ACHN (cell line): ENCODE measurements around the gene MRPL49.
"Not testable (repeated sequence)": the region's sequence is repeated elsewhere in the genome, so short reads cannot be mapped to it uniquely, and the experiment has no call there.

ENCODE experiments used
- DNase-seq: peaks from one replicate; pipeline ENCODE4 v3.0.0-alpha.2; 2015
- in situ Hi-C: cut with HindIII; loops from 2 replicates; pipeline ENCODE4 v1.10.0; 2017; ENCODE audit warnings: low sequenced_read_pairs, low pct_ligation_motif_present, low pct_unique_long_range_greater_than_20kb

MRPL49 gene

GRCh38 chr11:65115361-65116082 lies 6.6 kb upstream of the MRPL49 start:
- DNase-seq: no peak
- in situ Hi-C loops: no loop called here

DNA sequence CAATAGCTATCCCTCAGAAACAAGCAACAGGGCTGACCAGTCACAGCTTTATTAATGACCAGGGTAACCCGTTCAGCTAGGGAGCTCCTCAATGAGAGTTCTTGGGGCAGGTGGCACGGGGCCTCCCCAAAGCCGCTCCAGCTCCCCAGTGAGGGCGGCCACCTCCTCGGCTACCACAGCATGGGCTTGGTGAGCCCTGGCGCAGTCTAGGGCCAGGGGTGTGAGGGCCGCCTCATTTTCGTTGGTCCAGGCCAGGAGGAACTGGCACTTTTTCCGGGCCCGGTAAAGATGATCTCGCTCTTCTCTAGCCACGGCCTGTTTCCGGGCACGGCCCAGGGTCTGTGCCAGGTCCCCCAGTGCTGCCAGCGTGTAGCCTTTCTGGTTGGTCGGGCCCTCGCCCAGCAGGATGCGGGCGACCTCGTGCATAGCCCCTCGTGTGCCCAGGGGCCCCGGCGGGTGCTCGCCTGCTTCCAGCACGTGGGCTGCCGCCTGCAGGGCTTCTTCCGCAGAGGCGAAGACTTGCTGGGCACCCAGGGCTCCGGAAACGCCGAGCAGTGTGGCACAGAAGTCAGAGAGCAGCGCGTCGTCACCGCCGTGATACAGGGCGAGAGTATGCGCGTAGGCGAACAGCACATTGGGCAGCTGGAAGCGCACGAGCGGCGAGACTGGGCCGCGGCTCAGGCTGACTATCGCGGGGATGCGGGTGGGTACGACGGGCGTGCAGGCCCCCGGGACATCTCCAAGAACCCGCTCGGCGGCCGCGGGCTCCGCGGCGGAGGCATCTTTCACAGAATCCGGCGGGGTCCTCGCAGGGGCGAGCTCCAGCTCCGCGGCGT lies 5.5 kb upstream of the MRPL49 start:
- in situ Hi-C loops: no loop called here
- DNase-seq: peak; percentile 22

- peak; percentile 97 for DNase-seq
- in situ Hi-C loops: no loop called here
Measured at GRCh38 chr11:65117206-65118096, 4.7 kb upstream of the MRPL49 start, which contains the start of gene ZNHIT2. Gene ZNHIT2 (minus strand): TSS chr11:65117701. CDS start chr11:65117653, 48 bp downstream.

- DNase-seq: no peak
- in situ Hi-C loops: no loop called here
Measured at GRCh38 chr11:65118097-65118837, 3.9 kb upstream of the MRPL49 start.

DNA sequence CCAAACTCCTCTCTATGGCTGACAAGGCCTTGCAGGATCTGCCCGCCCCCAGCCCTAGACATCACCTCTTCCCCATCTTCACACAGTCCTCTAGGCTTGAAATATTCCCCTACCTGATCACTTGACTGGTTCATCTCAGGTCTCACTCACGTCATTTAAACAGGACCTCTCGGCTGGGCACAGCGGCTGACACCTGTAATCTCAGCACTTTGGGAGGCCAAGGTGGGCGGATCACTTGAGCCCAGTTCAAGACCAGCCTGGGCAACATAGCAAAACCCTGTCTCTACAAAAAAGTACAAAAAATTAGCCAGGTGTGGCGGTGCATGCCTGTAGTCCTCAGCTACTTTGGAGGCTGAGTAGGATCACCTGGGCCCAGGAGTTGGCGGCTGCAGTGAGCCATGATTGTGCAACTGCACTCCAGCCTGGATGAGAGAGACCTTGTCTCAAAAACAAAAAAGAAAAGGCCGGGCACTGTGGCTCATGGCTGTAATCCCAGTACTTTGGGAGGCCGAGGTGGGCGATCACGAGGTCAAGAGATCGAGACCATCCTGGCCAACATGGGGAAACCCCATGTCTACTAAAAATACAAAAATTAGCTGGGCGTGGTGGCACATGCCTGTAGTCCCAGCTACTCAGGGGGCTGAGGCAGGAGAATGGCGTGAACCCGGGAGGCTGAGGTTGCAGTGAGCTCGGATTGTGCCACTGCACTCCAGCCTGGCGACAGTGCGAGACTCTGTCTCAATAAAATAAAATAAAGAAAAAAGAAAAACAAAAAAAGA lies 3.0 kb upstream of the MRPL49 start:
- in situ Hi-C loops, DNase-seq: not testable (repeated sequence)

GRCh38 chr11:65119670-65119995 lies 2.5 kb upstream of the MRPL49 start:
- in situ Hi-C loops: no loop called here
- DNase-seq: no peak

GRCh38 chr11:65120831-65121230 lies 1.3 kb upstream of the MRPL49 start:
- in situ Hi-C loops: no loop called here
- no peak for DNase-seq

GRCh38 chr11:65121447-65121864 lies 665 bp upstream of the MRPL49 start:
- in situ Hi-C loops: no loop called here

GRCh38 chr11:65124480-65125196 lies 2.5 kb downstream of the MRPL49 start:
- in situ Hi-C loops: no loop called here
- no peak for DNase-seq

More at GRCh38 chr11:65121447-65121864, 665 bp upstream of the MRPL49 start:
- DNase-seq: no peak

- in situ Hi-C loops: no loop called here
- DNase-seq: no peak
Measured at GRCh38 chr11:65125197-65126056, 3.3 kb downstream of the MRPL49 start.

DNA sequence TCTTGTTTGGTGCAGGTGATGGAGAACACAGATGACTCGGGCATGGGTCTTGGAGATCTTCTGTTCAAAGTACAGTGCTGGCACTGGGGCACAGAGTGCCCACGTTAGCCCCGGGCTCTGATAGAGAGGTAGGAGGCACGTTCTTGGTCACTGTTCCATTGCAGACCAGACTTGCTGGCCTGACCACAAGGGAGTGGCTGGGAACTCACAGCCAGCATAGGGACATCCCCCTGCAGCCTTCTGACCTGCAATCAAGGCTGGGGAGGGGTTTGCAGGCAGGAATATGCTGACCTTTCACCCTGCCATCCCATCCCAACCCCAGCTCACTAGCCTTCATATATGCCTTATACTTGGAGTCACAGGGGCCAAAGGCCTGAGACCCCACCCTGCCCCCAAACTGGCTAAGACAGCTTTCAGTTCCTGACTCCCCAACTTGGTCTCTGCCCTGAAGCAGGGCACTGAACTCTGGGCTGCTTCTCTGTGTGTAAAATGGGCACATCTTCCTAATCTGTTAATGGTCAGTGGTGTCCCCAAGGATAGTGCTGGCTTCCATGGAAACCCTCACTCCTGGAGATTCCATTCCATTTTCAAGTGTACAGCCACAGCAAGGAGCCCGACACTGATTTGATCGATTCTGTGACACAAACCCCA lies 4.6 kb downstream of the MRPL49 start:
- in situ Hi-C loops: no loop called here
- DNase-seq: no peak

DNA sequence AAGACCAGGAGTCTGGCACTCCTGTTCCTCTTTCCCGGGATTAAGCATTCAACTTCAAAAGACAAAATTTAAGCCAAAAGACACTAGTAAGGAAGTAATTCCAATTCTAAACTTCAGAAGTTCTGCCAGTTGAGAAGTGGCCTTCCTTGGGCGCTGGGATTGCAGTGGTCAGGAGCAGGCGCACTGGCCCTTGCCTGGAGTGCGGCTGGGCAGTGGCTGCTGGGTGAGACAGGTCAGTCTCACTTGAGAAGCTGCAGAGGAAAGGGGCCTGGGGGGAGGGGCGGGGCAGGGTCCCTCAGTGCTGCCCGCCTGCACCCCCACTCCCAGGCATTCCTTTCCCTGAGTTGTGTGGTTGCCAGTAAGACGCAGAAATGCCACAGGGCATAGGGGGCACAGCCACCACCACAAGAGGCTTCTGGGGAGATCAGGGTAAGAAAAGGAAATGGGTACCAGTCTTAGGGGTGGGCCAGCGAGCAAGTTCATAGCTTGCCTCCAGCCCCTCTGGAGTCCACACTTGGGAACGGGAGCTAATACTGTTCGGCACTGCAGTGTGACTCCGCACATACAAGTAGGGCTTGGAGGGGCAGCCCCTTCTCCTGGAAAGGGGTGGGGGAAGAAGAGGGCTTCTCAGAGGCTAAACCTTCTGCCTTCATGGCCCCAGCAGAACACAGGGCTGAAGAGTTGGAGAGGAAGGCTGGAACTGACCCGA lies 5.5 kb downstream of the MRPL49 start:
- no peak for DNase-seq
- in situ Hi-C loops: no loop called here

- DNase-seq: no peak
- in situ Hi-C loops: no loop called here
Measured at GRCh38 chr11:65128182-65129145, 6.3 kb downstream of the MRPL49 start.
